Measurements from ENCODE around the gene FNDC11. TPM values are rescaled to one million over a fixed set of nuclear protein-coding genes. Genes with fewer than 3 reads are reported as not detected.

Gene FNDC11
- total and polyA plus RNA-seq, 2 donors (not counting 3 experiments of a cell fraction or from before 2014, with no cell fraction given) = 0.71 to 1.9 TPM

GRCh38 chr20:63542031-63542559 is 11.9 kb upstream of the FNDC11 start:
- ChIA-PET CTCF (interaction anchor here (1.0 kb wide), 1 partner anchor 432 kb away, joined by 3 read pairs; no protein-coding TSS in a partner anchor), POLR2A (interaction anchor here (0.6 kb wide), 1 partner anchor 465 kb away, joined by 3 read pairs; no protein-coding TSS in a partner anchor)
- Histone ChIP-seq H3K9ac (replicated peaks; ENCODE audit: extremely low read depth, insufficient read depth, low read length) (no peak overlapping the region), H3K79me2 (ENCODE audit: control insufficient read depth, insufficient read depth, low read length) (no peaks in the 10 kb centered on the region), H3K4me3 (replicated peaks in 1 of 3; ENCODE audit: insufficient read depth in 1 of 3, low read depth in 1 of 3, low read length in 3 of 3) (no peak overlapping the region), H3K27ac (ENCODE audit: insufficient read depth, low read depth, low read length) (no peak overlapping the region), H3K9me3 (replicated peaks; ENCODE audit: control insufficient read depth, insufficient read depth, low read length) (no peaks in the 10 kb centered on the region), H2AFZ (ENCODE audit: low read depth, low read length) (no peak overlapping the region), H3K4me2 (ENCODE audit: insufficient read depth, low read length) (no peak overlapping the region), H4K20me1 (replicated peaks; ENCODE audit: control insufficient read depth, extremely low read depth, insufficient read depth, low read length) (no peaks in the 10 kb centered on the region), H3K4me1 (ENCODE audit: control insufficient read depth, extremely low read depth, insufficient read depth, low read length) (no peaks in the 10 kb centered on the region), H3K9me1 (replicated peaks; ENCODE audit: control insufficient read depth, extremely low read depth, insufficient read depth, low read length) (no peaks in the 10 kb centered on the region), H3K27me3 (ENCODE audit: control insufficient read depth in 2 of 2, insufficient read depth in 2 of 2, low read length in 2 of 2) (no peaks in the 10 kb centered on the region), H3K36me3 (ENCODE audit: control insufficient read depth in 2 of 2, extremely low read depth in 1 of 2, insufficient read depth in 2 of 2, low read length in 2 of 2) (no peaks in the 10 kb centered on the region)
- intact Hi-C loops (cut with micrococcal nuclease) (no loop called here), dilution Hi-C loops (cut with MboI; ENCODE audit: extremely low pct_ligation_motif_present, low sequenced_read_pairs) (no loop called here)
- TF ChIP-seq EZH2 (IDR thresholded peaks at IDR 0.05; ENCODE audit: borderline replicate concordance, low read depth, low read length, severe bottlenecking) (no peak), FOS (IDR thresholded peaks at IDR 0.05; ENCODE audit: borderline replicate concordance, insufficient read depth, low read length) (no peak), GATA2 (IDR thresholded peaks at IDR 0.05; ENCODE audit: insufficient read depth, insufficient read length, low read depth, low read length) (no peak), MYC (IDR thresholded peaks at IDR 0.05; ENCODE audit: low read depth, low read length) (no peak), POLR2A (IDR thresholded peaks at IDR 0.05; ENCODE audit: low read depth, low read length) (no peak), MAX (IDR thresholded peaks at IDR 0.05; ENCODE audit: insufficient read depth, insufficient read length) (no peak), JUN (IDR thresholded peaks at IDR 0.05; ENCODE audit: borderline replicate concordance, insufficient read depth, insufficient read length, low read depth) (no peak), POLR2AphosphoS5 (IDR thresholded peaks at IDR 0.05; ENCODE audit: insufficient read depth, low read depth, low read length) (no peak), CTCF (IDR thresholded peaks at IDR 0.05; ENCODE audit: extremely low read depth in 1 of 2, insufficient read depth in 1 of 2, low read depth in 1 of 2, low read length in 2 of 2) (no peak)
- no TSS peak for BruUV-seq (replicated peaks)
- FAIRE-seq (no peak), DNase-seq (ENCODE audit: low read depth, low spot score) (no peak)

Data from endothelial cell of umbilical vein (primary cell).